Liver (tissue), 3 donors: ENCODE data around the gene FANCI.

Source experiments
- CTCF ChIP-seq: fragments of 150-350 bp; IDR thresholded peaks from 2 replicates; pipeline ENCODE4 v1.5.1; 2017; ENCODE audit warnings: improper control_type of control experiment, low read depth, low read length; ENCODE audit not compliant: missing input control
- FOXA1 ChIP-seq: IDR thresholded peaks from 2 replicates; pipeline ENCODE4 v1.6.1; 2016; ENCODE audit warnings: antibody characterized with exemption
- GABPA ChIP-seq, 2 donors: IDR thresholded peaks in 1 of 2; conservative IDR thresholded peaks in 1 of 2; 2 replicates each; pipeline ENCODE4 v1.6.1; 2016; ENCODE audit warnings: antibody characterized with exemption in 2 of 2, mild to moderate bottlenecking in 1 of 2, moderate library complexity in 1 of 2
- HNF4G ChIP-seq: IDR thresholded peaks from 2 replicates; pipeline ENCODE4 v1.6.1; 2016; ENCODE audit warnings: antibody characterized with exemption
- NR2F2 ChIP-seq: IDR thresholded peaks from 2 replicates; pipeline ENCODE4 v1.6.1; 2016; ENCODE audit warnings: antibody characterized with exemption
- RAD21 ChIP-seq, 2 donors: IDR thresholded peaks; 2 replicates each; pipeline ENCODE4 v1.6.1; 2016; ENCODE audit warnings: antibody characterized with exemption in 2 of 2, mild to moderate bottlenecking in 2 of 2
- REST ChIP-seq: IDR thresholded peaks from 2 replicates; pipeline ENCODE4 v1.6.1; 2016; ENCODE audit warnings: antibody characterized with exemption, mild to moderate bottlenecking
- RXRA ChIP-seq, 2 donors: IDR thresholded peaks; 2 replicates each; pipeline ENCODE4 v1.6.1; 2017 to 2018; ENCODE audit warnings: antibody characterized with exemption in 2 of 2, mild to moderate bottlenecking in 1 of 2
- SP1 ChIP-seq: IDR thresholded peaks from 2 replicates; pipeline ENCODE4 v1.6.1; 2018; ENCODE audit warnings: antibody characterized with exemption, mild to moderate bottlenecking
- YY1 ChIP-seq: IDR thresholded peaks from 2 replicates; pipeline ENCODE4 v1.6.1; 2016; ENCODE audit warnings: antibody characterized with exemption, mild to moderate bottlenecking
- TF ChIP-seq, protein P1 (sequence below): IDR thresholded peaks from 2 replicates; pipeline ENCODE4 v1.6.1; 2016; ENCODE audit warnings: antibody characterized with exemption
- TF ChIP-seq, protein P2 (sequence below): IDR thresholded peaks from 2 replicates; pipeline ENCODE4 v1.6.1; 2016; ENCODE audit warnings: antibody characterized with exemption
- donor health status: healthy.
- donor health status: healthy.

- TF ChIP-seq CTCF (no peak), HNF4G (no peak), NR2F2 (no peak), RXRA (IDR thresholded peaks at IDR 0.05) (no peak), REST (no peak), FOXA1 (no peak), RAD21 (IDR thresholded peaks at IDR 0.05) (no peak), SP1 (no peak), YY1 (no peak), GABPA (IDR thresholded peaks at IDR 0.05 in 1 of 2, conservative IDR thresholded peaks at IDR 0.05 in 1 of 2) (no peak)
- TF ChIP-seq, protein P1, sequence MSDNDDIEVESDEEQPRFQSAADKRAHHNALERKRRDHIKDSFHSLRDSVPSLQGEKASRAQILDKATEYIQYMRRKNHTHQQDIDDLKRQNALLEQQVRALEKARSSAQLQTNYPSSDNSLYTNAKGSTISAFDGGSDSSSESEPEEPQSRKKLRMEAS, result no peak
- TF ChIP-seq, protein P2, sequence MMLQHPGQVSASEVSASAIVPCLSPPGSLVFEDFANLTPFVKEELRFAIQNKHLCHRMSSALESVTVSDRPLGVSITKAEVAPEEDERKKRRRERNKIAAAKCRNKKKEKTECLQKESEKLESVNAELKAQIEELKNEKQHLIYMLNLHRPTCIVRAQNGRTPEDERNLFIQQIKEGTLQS, result no peak
These were observed 101.5 kb downstream of the FANCI start for GRCh38 chr15:89345248-89345647.
